Measurements from ENCODE around the gene MACC1.
A peak's percentile ranks its signal among the peaks of the same experiment; 100 is the strongest.
"Not testable (repeated sequence)": the region's sequence is repeated elsewhere in the genome, so short reads cannot be mapped to it uniquely, and the experiment has no call there.

The MACC1 gene

GRCh38 chr7:20128001-20128400 is 89.2 kb downstream of the MACC1 start:
- no peak for DNase-seq (ENCODE audit: low spot score)

GRCh38 chr7:20126060-20126459 is 91.1 kb downstream of the MACC1 start:
- DNase-seq (ENCODE audit: low spot score) = not testable (repeated sequence)

GRCh38 chr7:20124087-20124486 is 93.1 kb downstream of the MACC1 start:
- not testable (repeated sequence) for DNase-seq (ENCODE audit: low spot score)

- not testable (repeated sequence) for DNase-seq (ENCODE audit: low spot score)
Observed at GRCh38 chr7:20122653-20123316, 94.4 kb downstream of the MACC1 start.

GRCh38 chr7:20122073-20122472 is 95.1 kb downstream of the MACC1 start:
- no peak for DNase-seq (ENCODE audit: low spot score)

- DNase-seq (ENCODE audit: low spot score) = no peak
Observed at GRCh38 chr7:20121404-20121803, 95.8 kb downstream of the MACC1 start.

GRCh38 chr7:20120611-20121168 is 96.5 kb downstream of the MACC1 start:
- DNase-seq (ENCODE audit: low spot score) = peak; percentile 8

GRCh38 chr7:20116869-20117268 is 100.3 kb downstream of the MACC1 start:
- no peak for DNase-seq (ENCODE audit: low spot score)

GRCh38 chr7:20114468-20114867 is 102.7 kb downstream of the MACC1 start:
- DNase-seq (ENCODE audit: low spot score) = peak; percentile 57

- DNase-seq (ENCODE audit: low spot score) = no peak
Observed at GRCh38 chr7:20113427-20114027, 103.7 kb downstream of the MACC1 start.

GRCh38 chr7:20112696-20113095 is 104.5 kb downstream of the MACC1 start:
- no peak for DNase-seq (ENCODE audit: low spot score)

GRCh38 chr7:20111821-20112542 is 105.2 kb downstream of the MACC1 start:
- DNase-seq (ENCODE audit: low spot score) = peak; percentile 28

- peak; percentile 17 for DNase-seq (ENCODE audit: low spot score)
Observed at GRCh38 chr7:20107582-20107981, 109.6 kb downstream of the MACC1 start.

- DNase-seq (ENCODE audit: low spot score) = no peak
Observed at GRCh38 chr7:20104696-20105095, 112.5 kb downstream of the MACC1 start.

- DNase-seq (ENCODE audit: low spot score) = no peak
Observed at GRCh38 chr7:20102982-20103381, 114.2 kb downstream of the MACC1 start.

- no peak for DNase-seq (ENCODE audit: low spot score)
Observed at GRCh38 chr7:20095862-20096261, 121.3 kb downstream of the MACC1 start.

GRCh38 chr7:20095436-20095835 is 121.7 kb downstream of the MACC1 start:
- no peak for DNase-seq (ENCODE audit: low spot score)

- DNase-seq (ENCODE audit: low spot score) = no peak
Observed at GRCh38 chr7:20089431-20089830, 127.8 kb downstream of the MACC1 start.

- no peak for DNase-seq (ENCODE audit: low spot score)
Observed at GRCh38 chr7:20085086-20085485, 132.1 kb downstream of the MACC1 start.
